Effector memory CD8-positive, alpha-beta T cell (primary cell): ENCODE measurements around the gene TICAM1.
"Not testable (repeated sequence)": the region's sequence is repeated elsewhere in the genome, so short reads cannot be mapped to it uniquely, and the experiment has no call there.

ENCODE experiments used
- ATAC-seq: fragments of 150-1000 bp; cut with Tn5 transposase; replicated peaks from 2 replicates; pipeline ENCODE4 v1.10.0; 2021; ENCODE audit warnings: mild to moderate bottlenecking, moderate library complexity
- DNase-seq, 3 experiments: peaks; one replicate each; pipeline ENCODE4 v3.0.0; 2021
- H3K27ac Mint-ChIP-seq, 2 donors: one replicate each; pipeline ENCODE4 v1.8.0; 2022; ENCODE audit warnings: mild to moderate bottlenecking in 2 of 2, mixed read lengths in 2 of 2, moderate library complexity in 2 of 2
- H3K27me3 Mint-ChIP-seq, 2 donors: one replicate each; pipeline ENCODE4 v1.8.0; 2022; ENCODE audit warnings: mixed read lengths in 2 of 2
- H3K36me3 Mint-ChIP-seq: one replicate; pipeline ENCODE4 v1.8.0; 2022; ENCODE audit warnings: mild to moderate bottlenecking, moderate library complexity, mixed read lengths; ENCODE audit not compliant: insufficient read depth
- H3K4me1 Mint-ChIP-seq, 2 donors: one replicate each; pipeline ENCODE4 v1.8.0; 2022; ENCODE audit warnings: low read depth in 2 of 2, mixed read lengths in 2 of 2
- H3K4me3 Mint-ChIP-seq, 2 donors: one replicate each; pipeline ENCODE4 v1.8.0; 2022; ENCODE audit warnings: mild to moderate bottlenecking in 2 of 2, mixed read lengths in 2 of 2, moderate library complexity in 2 of 2
- H3K9me3 Mint-ChIP-seq, 2 donors: one replicate each; pipeline ENCODE4 v1.8.0; 2022; ENCODE audit warnings: mixed read lengths in 2 of 2

The TICAM1 gene

DNA sequence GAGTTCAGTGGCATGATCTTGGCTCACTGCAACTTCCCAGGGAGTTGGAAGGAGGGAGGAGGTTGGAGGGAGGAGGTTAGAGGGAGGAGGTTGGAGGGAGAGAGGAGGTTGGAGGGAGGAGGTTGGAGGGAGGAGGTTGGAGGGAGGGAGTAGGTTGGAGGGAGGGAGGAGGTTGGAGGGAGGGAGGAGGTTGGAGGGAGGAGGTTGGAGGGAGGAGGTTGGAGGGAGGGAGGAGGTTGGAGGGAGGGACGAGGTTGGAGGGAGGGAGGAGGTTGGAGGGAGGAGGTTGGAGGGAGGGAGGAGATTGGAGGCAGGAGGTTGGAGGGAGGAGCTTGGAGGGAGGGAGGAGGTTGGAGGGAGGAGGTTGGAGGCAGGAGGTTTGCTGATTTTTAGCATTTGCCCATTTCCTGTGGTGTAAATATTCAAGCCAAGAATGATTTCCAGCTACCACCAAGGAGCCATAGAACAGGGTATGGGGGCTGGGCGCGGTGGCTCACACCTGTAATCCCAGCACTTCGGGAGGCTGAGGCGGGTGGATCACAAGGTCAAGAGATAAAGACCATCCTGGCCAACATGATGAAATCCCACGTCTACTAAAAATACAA, 45.0 kb downstream of the TICAM1 start:
- not testable (repeated sequence) for H3K4me1 Mint-ChIP-seq, DNase-seq, H3K27ac Mint-ChIP-seq, H3K4me3 Mint-ChIP-seq, H3K9me3 Mint-ChIP-seq, ATAC-seq
- Mint-ChIP-seq H3K36me3 (peaks cover 19% of the 10 kb centered on the region), H3K27me3 (peaks cover 20 to 31% of the 10 kb centered on the region in 2 donors)

DNA sequence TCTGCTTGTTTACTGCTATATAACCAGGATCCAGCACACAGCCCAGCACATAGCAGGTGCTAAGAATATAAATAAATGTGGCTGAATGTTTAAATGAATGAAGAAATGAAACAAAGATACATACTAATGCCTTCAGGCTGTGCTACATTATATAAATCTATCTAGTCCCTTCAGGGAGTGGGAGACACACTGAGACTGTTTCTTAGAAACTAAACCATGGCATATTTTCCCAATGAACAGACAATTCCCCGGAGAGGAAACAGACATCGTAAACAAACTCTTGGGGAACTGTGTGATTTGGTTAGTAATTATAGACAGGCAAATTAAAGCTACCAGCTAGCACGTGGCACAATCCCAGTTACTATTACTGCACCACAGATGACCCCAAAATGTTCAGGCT, 49.7 kb downstream of the TICAM1 start:
- Mint-ChIP-seq H3K4me1 (no peaks in the 10 kb centered on the region), H3K36me3 (peaks cover under 1% of the 10 kb centered on the region), H3K27ac (no peak overlapping the region), H3K4me3 (no peak overlapping the region), H3K9me3 (no peaks in the 10 kb centered on the region), H3K27me3 (peaks cover 31 to 43% of the 10 kb centered on the region in 2 donors)
- DNase-seq: no peak
- no peak for ATAC-seq

DNA sequence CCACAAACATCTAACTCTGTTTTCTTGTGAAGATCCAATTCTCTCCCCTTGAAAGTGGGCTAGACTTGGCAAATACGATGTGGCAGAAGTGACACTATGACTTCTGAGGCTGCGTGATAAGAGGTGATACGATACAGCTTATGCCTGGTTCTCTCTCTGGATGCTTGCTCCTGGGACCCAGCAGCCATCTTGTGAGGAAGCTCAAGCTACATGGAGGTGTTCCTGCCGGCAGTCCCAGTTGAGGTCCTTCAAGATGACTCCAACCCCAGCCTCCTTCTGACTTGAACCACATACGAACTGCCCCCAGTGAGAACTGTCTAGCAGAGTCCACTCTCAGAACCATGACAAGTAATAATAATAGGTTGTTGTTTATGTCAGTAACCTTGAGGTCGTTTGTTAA, 50.7 kb downstream of the TICAM1 start:
- Mint-ChIP-seq H3K9me3 (no peaks in the 10 kb centered on the region), H3K27me3 (peaks cover 32 to 44% of the 10 kb centered on the region in 2 donors), H3K4me1 (no peaks in the 10 kb centered on the region), H3K27ac (no peak overlapping the region), H3K36me3 (no peaks in the 10 kb centered on the region), H3K4me3 (no peak overlapping the region)
- ATAC-seq (no peak), DNase-seq (no peak)

DNA sequence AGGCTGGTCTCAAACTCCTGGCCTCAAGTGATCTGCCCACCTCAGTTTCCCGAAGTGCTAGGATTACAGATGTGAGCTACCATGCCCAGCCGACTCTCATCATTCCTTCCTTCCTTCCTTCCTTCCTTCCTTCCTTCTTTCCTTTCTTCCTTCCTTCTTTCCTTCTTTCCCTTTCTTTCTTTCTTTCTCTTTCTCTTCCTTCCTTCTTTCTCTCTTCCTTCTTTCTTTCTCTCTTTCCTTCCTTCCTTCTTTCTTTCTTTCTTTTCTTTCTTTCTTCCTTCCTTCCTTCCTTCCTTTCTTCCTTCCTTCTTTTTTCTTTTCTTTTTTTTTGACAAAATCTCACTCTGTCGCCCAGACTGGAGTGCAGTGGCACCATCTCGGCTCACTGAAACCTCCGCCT, 53.4 kb downstream of the TICAM1 start:
- H3K9me3 Mint-ChIP-seq, H3K36me3 Mint-ChIP-seq, H3K4me3 Mint-ChIP-seq, DNase-seq, ATAC-seq, H3K4me1 Mint-ChIP-seq: not testable (repeated sequence)
- peak overlapping the region in 1 of 2 donors; percentile 7 for H3K27ac Mint-ChIP-seq
- peaks cover 47 to 58% of the 10 kb centered on the region in 2 donors for H3K27me3 Mint-ChIP-seq

DNA sequence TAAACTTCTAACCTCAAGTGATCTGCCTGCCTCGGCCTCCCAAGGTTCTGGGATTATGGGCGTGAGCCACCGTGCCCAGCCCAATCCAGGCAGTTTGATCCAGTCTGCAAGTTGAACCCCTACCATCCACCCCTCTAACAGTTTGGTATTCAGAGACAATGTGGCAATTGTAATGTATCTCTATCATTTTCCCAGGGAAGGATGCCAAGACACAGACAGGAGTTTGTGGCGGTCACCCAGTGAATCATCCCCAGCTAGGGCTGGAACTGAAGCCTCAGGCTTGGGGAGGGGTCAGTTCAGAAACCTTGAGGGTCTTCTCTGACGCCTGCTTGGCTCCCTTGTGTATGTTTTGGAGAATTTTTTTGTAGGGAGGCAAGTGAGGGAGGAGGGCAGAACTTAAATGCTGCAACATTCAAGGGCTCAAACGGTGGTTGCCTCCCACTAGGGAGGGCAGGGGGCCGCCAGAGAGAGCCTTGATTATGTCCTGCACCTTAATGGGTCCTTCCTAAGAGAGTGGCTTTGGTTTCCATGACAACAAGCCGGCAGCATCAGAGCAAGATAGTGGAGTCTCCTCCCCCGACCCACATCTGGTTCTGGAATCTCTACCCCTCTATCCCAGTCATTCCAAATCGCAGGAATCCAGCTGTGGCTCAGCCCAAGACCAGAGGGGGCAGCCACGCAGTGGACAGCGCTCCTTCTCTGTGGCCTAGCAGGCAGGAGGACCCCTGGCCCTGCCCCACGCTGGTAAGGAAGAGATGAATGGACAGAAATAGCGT, 54.9 kb downstream of the TICAM1 start:
- DNase-seq (no peak), ATAC-seq (no peak)
- Mint-ChIP-seq H3K36me3 (no peaks in the 10 kb centered on the region), H3K4me3 (no peak overlapping the region), H3K4me1 (no peaks in the 10 kb centered on the region), H3K27me3 (peaks cover 41 to 58% of the 10 kb centered on the region in 2 donors), H3K9me3 (no peaks in the 10 kb centered on the region), H3K27ac (no peak overlapping the region)

DNA sequence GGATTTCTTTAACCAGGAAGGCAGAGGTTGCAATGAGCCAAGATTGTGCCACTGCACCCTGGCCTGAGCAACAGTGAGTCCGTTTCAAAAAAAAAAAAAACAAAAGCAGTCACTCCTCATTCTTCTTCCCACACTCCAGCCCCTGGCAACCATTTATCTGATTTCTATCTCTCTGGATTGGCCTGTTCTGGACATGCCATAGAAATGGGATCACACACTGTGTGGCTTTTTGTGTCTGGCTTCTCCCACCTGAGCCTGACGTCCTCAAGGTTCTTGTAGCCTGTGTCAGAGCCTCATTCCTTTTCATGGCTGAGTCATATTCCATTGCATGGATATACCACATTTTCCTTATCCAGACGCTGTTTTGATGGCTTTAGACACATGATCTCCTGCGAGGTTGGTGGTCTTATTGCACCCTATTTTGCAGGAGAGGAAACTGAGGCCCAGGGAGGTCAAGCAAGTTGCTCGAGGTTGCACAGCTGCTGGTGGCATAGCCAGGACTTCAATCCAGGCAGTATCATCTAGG, 55.8 kb downstream of the TICAM1 start:
- H3K4me3 Mint-ChIP-seq: no peak overlapping the region
- no peak for ATAC-seq
- H3K36me3 Mint-ChIP-seq: no peaks in the 10 kb centered on the region
- no peaks in the 10 kb centered on the region for H3K9me3 Mint-ChIP-seq
- no peak overlapping the region for H3K27ac Mint-ChIP-seq
- DNase-seq: no peak
- H3K4me1 Mint-ChIP-seq: no peaks in the 10 kb centered on the region
- H3K27me3 Mint-ChIP-seq: peaks cover 38 to 49% of the 10 kb centered on the region in 2 donors

DNA sequence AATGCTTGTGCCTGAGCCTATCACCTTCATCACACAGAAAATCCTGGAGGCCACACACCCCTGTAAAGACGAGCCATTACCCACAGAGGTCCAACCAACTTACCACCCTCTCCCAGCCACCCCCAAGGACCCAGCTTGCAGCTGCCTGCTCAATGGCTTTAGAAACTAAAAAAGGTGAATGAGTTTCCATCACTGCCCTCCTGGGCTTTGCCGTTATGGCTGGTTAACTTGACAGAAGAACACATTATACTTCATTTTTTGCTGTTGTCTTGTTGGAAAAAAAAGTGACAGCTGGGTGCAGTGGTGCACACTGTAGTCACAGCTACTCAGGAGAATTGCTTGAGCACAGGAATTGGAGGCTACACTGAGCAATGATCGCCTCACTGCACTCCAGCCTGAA, 57.4 kb downstream of the TICAM1 start:
- H3K36me3 Mint-ChIP-seq: peaks cover 6% of the 10 kb centered on the region
- ATAC-seq (no peak), DNase-seq (no peak)
- H3K4me1 Mint-ChIP-seq: peaks cover 2 to 4% of the 10 kb centered on the region in 2 donors
- no peak overlapping the region for H3K4me3 Mint-ChIP-seq
- H3K27me3 Mint-ChIP-seq: peaks cover 38 to 49% of the 10 kb centered on the region in 2 donors
- peaks cover 0 to 2% of the 10 kb centered on the region in 2 donors for H3K9me3 Mint-ChIP-seq
- no peak overlapping the region for H3K27ac Mint-ChIP-seq

DNA sequence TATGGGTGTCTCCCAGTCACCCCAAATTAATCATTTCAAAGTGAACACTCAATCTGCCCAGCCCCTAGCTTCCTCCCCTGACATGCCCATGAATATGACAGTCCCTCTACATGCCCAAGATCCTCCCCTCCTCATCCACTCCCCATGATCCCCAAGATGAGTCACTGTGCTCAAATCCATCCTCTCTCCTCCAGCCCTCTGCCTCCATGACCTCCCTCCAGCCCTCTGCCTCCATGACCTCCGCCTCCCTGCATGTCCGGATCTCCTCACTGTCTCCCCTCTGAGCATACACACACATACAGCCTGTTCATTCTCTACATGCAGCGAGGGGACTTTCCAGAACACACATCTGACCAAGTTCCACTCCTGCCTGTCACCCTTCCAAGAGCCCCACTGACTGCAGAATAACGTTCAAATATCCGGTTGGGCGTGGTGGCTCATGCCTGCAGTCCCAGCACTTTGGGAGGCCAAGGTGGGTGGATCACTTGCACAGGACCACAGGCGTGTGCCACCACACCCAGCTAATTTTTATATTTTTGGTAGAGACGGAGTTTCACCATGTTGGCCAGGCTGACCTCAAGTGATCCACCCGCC, 58.4 kb downstream of the TICAM1 start:
- Mint-ChIP-seq H3K36me3 (peaks cover 6% of the 10 kb centered on the region), H3K27me3 (peaks cover 34 to 49% of the 10 kb centered on the region in 2 donors), H3K4me1 (peaks cover 2 to 4% of the 10 kb centered on the region in 2 donors), H3K27ac (no peak overlapping the region), H3K4me3 (no peak overlapping the region), H3K9me3 (peaks cover 0 to 2% of the 10 kb centered on the region in 2 donors)
- ATAC-seq (no peak), DNase-seq (no peak)

DNA sequence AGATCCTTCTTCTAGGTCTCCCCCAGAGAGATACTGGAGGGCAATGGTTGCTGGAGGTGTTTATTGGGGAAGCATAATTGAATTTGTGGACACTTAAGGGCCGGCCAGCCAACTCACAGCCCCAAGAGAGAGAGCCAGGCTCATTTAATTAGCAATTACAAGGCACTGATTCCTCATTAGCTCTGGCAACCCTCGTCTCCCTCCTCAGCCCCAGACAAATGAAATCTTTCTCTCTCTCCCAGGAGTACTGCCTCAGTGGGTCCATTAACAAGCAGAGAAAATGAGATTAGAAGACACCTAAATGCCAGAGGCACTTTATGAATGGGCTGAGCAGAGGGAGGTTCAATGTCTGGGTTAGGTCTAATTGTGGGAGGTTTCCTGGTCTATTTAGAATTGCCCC, 58.9 kb downstream of the TICAM1 start:
- Mint-ChIP-seq H3K9me3 (peaks cover 0 to 2% of the 10 kb centered on the region in 2 donors), H3K4me3 (no peak overlapping the region), H3K27ac (no peak overlapping the region), H3K36me3 (peaks cover 6% of the 10 kb centered on the region), H3K4me1 (peaks cover 2 to 4% of the 10 kb centered on the region in 2 donors), H3K27me3 (peaks cover 31 to 49% of the 10 kb centered on the region in 2 donors)
- DNase-seq: no peak
- no peak for ATAC-seq

DNA sequence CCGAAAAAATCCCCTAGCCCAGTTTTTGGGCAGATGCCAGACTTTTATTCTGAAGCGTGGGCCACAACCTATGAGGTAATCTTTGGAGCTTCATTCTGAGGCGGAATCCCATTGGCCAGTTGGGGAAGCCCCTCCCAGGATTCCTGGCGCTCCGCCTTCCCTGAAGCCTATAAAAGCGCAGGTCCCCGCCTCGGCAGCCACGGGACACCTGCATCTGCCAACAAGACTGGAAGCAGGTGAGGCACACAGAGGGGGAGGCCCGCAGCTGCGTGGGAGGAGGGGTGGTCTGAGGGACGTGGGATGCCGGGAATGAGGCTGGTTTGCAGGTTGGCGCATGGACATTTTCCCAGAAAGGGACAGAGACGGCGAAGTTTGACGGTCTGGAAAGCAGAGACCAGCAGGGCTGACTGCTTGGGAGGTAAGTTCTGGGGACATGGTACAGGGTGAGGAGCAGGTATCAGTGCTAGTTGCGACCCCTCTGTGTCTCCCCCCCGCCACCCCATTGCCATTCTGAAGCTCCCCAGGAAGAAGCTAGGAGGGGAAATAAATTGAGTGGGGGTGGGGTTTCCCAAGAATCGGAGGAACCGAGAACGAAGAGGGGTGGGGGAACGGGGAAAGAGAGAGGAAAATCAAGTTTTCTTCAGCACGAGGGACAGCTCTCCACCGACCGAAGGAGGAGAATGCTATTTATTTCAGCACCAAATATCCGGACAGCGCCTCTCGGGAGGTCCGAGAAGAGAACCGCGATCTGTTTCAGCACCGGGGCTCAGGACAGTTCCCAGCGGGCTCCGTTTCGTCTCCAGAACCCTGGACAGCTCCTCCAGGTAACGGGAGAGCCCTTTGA, 62.4 kb downstream of the TICAM1 start:
- no peak overlapping the region for H3K27ac Mint-ChIP-seq
- H3K4me3 Mint-ChIP-seq: no peak overlapping the region
- peaks cover 0 to 2% of the 10 kb centered on the region in 2 donors for H3K9me3 Mint-ChIP-seq
- peaks cover 6% of the 10 kb centered on the region for H3K36me3 Mint-ChIP-seq
- DNase-seq (peak; percentile 81 to 84 (median 82)), ATAC-seq (peak; percentile 91)
- peaks cover 24 to 45% of the 10 kb centered on the region in 2 donors for H3K27me3 Mint-ChIP-seq
- peaks cover 2 to 4% of the 10 kb centered on the region in 2 donors for H3K4me1 Mint-ChIP-seq
